OCI-LY3 (cell line): ENCODE measurements around the gene EIF4G1.

Source experiments
- CTCF ChIP-seq: fragments of 200-600, 300-600 bp; sonication (generic); IDR thresholded peaks from 2 replicates; pipeline ENCODE4 v1.5.1; 2014; ENCODE audit warnings: antibody characterized with exemption, low read length, low read depth
- EZH2phosphoT487 ChIP-seq: fragments of 200-600 bp; shearing (Covaris generic); IDR thresholded peaks from 2 replicates; pipeline ENCODE4 v1.6.1; 2018; ENCODE audit warnings: antibody characterized with exemption, mixed run types, low read depth

- TF ChIP-seq EZH2phosphoT487 (no peak), CTCF (no peak)
These were observed 43.1 kb downstream of the EIF4G1 start for GRCh38 chr3:184357248-184358123.
